ENCODE results near the gene SGF29. TPM values are rescaled to one million over a fixed set of nuclear protein-coding genes. Genes with fewer than 3 reads are reported as not detected.

Gene SGF29
- total and polyA plus RNA-seq, 2 of the 4 experiments (the other 2 are of a cell fraction) = 4.3 to 7.7 TPM

DNA sequence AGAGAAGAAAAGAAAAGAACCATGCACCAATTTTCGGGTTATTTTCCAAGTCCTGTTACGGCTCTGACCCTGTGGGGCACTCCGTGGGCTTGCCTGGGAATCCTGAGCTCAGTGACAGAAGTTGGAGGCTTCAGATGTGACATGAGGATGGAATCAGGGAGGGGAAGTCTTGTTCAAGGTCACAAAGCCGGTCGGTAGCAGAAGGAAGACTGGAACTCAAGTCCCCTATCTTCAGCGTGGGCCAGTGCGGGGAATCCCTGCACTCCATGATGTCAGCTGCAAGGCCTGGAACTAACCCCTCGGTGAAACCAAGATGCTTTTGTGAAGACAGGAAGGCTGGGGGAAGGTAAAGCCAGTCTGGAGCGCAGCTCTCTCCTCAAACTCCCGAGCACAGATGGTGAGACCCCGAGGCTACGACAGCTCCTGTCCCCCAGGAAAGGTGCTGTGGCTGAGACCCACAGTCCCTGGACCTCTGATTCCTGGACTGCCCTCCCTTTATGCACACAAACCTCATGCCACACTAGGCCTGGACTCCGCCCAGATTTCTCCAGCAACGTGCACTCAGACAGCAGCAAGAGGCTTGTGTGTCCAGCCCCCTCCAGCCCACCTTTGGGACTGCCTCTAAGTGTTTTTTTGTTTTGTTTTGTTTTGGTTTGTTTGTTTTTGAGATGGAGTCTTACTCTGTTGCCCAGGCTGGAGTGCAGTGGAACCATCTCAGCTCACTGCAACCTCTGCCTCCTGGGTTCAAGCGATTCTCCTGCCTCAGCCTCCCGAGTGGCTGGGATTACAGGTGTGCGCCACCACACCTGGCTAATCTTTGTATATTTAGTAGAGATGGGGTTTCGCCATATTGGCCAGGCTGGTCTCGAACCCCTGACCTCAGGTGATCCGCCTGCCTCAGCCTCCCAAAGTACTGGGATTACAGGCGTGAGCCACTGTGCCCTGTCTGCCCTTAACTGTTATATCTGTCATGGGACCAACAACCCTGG, 41.6 kb upstream of the SGF29 start:
- H3K14ac ChIP-seq (replicated peaks; ENCODE audit: low read depth, low read length) = no peak overlapping the region
- no peak for DNase-seq
- H3K9me1 ChIP-seq (ENCODE audit: insufficient read depth, low read length) = no peaks in the 10 kb centered on the region
- dilution Hi-C loops (cut with HindIII; ENCODE audit: low sequenced_read_pairs, unreplicated experiment) = no loop called here
- H2AK9ac ChIP-seq (replicated peaks; ENCODE audit: low read depth, low read length, poor library complexity) = no peak overlapping the region
- no peak overlapping the region for H3K9ac ChIP-seq (ENCODE audit: low read depth, low read length)
- H2AK5ac ChIP-seq (ENCODE audit: low read depth, low read length) = no peak overlapping the region
- in situ Hi-C loops (cut with MboI; ENCODE audit: low sequenced_read_pairs) = no loop called here
- intact Hi-C loops (cut with micrococcal nuclease) = no loop called here
- no peak for ATAC-seq (ENCODE audit: low read depth)
- H2BK15ac ChIP-seq (ENCODE audit: low read depth, low read length) = no peak overlapping the region
- H3K27me3 ChIP-seq (ENCODE audit: control insufficient read depth, insufficient read depth, low read length) = peaks cover 2% of the 10 kb centered on the region; the same call in 1 of the 2 replicates
- H4K91ac ChIP-seq (ENCODE audit: insufficient read depth, low read depth, low read length) = no peak overlapping the region
- no peak overlapping the region for H3K4ac ChIP-seq (ENCODE audit: low read depth, low read length)
- H4K8ac ChIP-seq (ENCODE audit: low read depth in 2 of 2, low read length in 2 of 2) = no peak overlapping the region
- no peak overlapping the region for H3K27ac ChIP-seq (ENCODE audit: insufficient read depth, low read length)
- no peaks in the 10 kb centered on the region for H3K79me1 ChIP-seq (ENCODE audit: low read depth in 1 of 2, low read length in 2 of 2)
- no peak overlapping the region for H3K56ac ChIP-seq (ENCODE audit: extremely low read depth, insufficient read depth, low read length)
- no peak overlapping the region for H3K18ac ChIP-seq (ENCODE audit: low read depth, low read length)
- H3K9me3 ChIP-seq (ENCODE audit: control insufficient read depth, insufficient read depth, low read length) = no peaks in the 10 kb centered on the region
- WGBS, 2 experiments (ENCODE audit: extremely low coverage in 2 of 2, insufficient read length in 1 of 2) = 90% methylated on average over 2 of the region's 21 CpGs; no CpG with 5 or more reads in 1 of the 2 experiments
- H2AFZ ChIP-seq (replicated peaks; ENCODE audit: low read length, poor library complexity) = no peak overlapping the region
- H4K20me1 ChIP-seq (ENCODE audit: insufficient read depth, low read length) = no peaks in the 10 kb centered on the region
- ChIA-PET CTCF (no interaction called here), POLR2A (ENCODE audit: unreplicated experiment) (interaction anchor here (0.5 kb wide), 1 partner anchor 20 kb away, joined by 3 read pairs; the partner anchor contains the start of gene CLN3)
- H3K36me3 ChIP-seq (ENCODE audit: control insufficient read depth, insufficient read depth, low read length) = no peaks in the 10 kb centered on the region
- no peak overlapping the region for H3K4me3 ChIP-seq (ENCODE audit: insufficient read depth, low read depth, low read length)
- no peak overlapping the region for H2BK5ac ChIP-seq (ENCODE audit: low read depth, low read length, poor library complexity, severe bottlenecking)
- BruUV-seq (replicated peaks) = no TSS peak
- no peak overlapping the region for H2BK120ac ChIP-seq (ENCODE audit: low read depth, low read length)
- no peak overlapping the region for H4K5ac ChIP-seq (ENCODE audit: low read depth, low read length)
- no peaks in the 10 kb centered on the region for H3K4me1 ChIP-seq (ENCODE audit: control insufficient read depth, insufficient read depth, low read length)
- no peak overlapping the region for H2BK20ac ChIP-seq (ENCODE audit: low read depth, low read length)
- H3K4me2 ChIP-seq (ENCODE audit: low read depth, low read length) = no peak overlapping the region
- no peak overlapping the region for H3K23ac ChIP-seq (ENCODE audit: low read depth, low read length)
- TF ChIP-seq RCOR1 (IDR thresholded peaks at IDR 0.05; ENCODE audit: insufficient replicate concordance, low read length) (no peak), CEBPB (IDR thresholded peaks at IDR 0.05; ENCODE audit: low read depth, low read length) (no peak), SMC3 (IDR thresholded peaks at IDR 0.05; ENCODE audit: low read depth, low read length) (no peak), CHD1 (IDR thresholded peaks at IDR 0.05; ENCODE audit: low read depth, low read length) (no peak), BHLHE40 (IDR thresholded peaks at IDR 0.05; ENCODE audit: low read depth, low read length) (no peak), FOS (IDR thresholded peaks at IDR 0.05; ENCODE audit: low read depth, low read length) (no peak), RAD21 (IDR thresholded peaks at IDR 0.05; ENCODE audit: low read length) (no peak), CTCF (conservative IDR thresholded peaks at IDR 0.05; ENCODE audit: low read depth, low read length) (no peak), MAFK (IDR thresholded peaks at IDR 0.05; ENCODE audit: low read depth, low read length) (no peak), RFX5 (IDR thresholded peaks at IDR 0.05; ENCODE audit: low read depth, low read length) (no peak), POLR2A (IDR thresholded peaks at IDR 0.05; ENCODE audit: low read depth, low read length) (no peak), NFE2L2 (IDR thresholded peaks at IDR 0.05; ENCODE audit: low read depth, low read length) (no peak)
- TF ChIP-seq, protein P1, sequence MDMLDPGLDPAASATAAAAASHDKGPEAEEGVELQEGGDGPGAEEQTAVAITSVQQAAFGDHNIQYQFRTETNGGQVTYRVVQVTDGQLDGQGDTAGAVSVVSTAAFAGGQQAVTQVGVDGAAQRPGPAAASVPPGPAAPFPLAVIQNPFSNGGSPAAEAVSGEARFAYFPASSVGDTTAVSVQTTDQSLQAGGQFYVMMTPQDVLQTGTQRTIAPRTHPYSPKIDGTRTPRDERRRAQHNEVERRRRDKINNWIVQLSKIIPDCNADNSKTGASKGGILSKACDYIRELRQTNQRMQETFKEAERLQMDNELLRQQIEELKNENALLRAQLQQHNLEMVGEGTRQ (IDR thresholded peaks at IDR 0.05; ENCODE audit: low read depth, low read length) = no peak
- TF ChIP-seq, protein P2, sequence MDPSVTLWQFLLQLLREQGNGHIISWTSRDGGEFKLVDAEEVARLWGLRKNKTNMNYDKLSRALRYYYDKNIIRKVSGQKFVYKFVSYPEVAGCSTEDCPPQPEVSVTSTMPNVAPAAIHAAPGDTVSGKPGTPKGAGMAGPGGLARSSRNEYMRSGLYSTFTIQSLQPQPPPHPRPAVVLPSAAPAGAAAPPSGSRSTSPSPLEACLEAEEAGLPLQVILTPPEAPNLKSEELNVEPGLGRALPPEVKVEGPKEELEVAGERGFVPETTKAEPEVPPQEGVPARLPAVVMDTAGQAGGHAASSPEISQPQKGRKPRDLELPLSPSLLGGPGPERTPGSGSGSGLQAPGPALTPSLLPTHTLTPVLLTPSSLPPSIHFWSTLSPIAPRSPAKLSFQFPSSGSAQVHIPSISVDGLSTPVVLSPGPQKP (IDR thresholded peaks at IDR 0.05; ENCODE audit: borderline replicate concordance, low read depth, low read length) = no peak

Data from IMR-90 (cell line).